Measurements from ENCODE around the gene TRPC6.
A peak's percentile ranks its signal among the peaks of the same experiment; 100 is the strongest.

Gene TRPC6

DNA sequence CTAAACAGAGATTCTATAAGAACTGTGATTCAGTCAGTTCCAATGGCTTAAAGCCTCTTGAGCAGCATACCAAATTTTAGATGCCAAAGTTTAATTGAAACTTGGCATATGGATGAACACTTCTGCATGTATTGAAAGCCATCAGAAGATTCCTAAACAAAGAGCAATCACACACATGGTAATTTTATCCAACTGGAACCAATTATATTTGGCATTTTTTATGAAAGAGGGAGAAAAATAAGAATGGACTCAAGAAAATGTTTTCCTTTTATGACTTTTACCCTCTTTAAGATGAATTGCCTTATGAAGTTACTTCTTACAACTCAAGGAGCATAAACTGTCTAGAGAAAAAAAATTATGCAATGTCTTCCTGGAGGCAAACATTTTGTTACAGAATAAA lies 7.4 kb downstream of the TRPC6 start:
- H3K79me2 ChIP-seq (ENCODE audit: control insufficient read depth, low read length) = no peaks in the 10 kb centered on the region
- H3K4me1 ChIP-seq (ENCODE audit: control insufficient read depth, low read length) = peaks cover 16% of the 10 kb centered on the region
- TF ChIP-seq EZH2phosphoT487 (IDR thresholded peaks at IDR 0.05; ENCODE audit: borderline replicate concordance, low read length) = no peak
- no peak for TF ChIP-seq CTCF (IDR thresholded peaks at IDR 0.05; ENCODE audit: low read depth, low read length, poor library complexity, severe bottlenecking)
- H3K4me2 ChIP-seq (ENCODE audit: low read length) = no peak overlapping the region
- no peaks in the 10 kb centered on the region for H4K20me1 ChIP-seq (ENCODE audit: control insufficient read depth, insufficient read depth, low read depth, low read length)
- H3K9me2 ChIP-seq (replicated peaks; ENCODE audit: control insufficient read depth, low read length) = no peaks in the 10 kb centered on the region
- peaks cover 7% of the 10 kb centered on the region; the same call in 1 of the 2 replicates for H3K9me3 ChIP-seq (ENCODE audit: control insufficient read depth, insufficient read depth, low read length)
- no peaks in the 10 kb centered on the region for H3K36me3 ChIP-seq (ENCODE audit: control insufficient read depth, low read length)
- H3K27me3 ChIP-seq (ENCODE audit: control insufficient read depth, low read length) = no peaks in the 10 kb centered on the region
- no peak overlapping the region for H3K27ac ChIP-seq (ENCODE audit: low read depth, low read length)
- no peaks in the 10 kb centered on the region for H3F3A ChIP-seq (ENCODE audit: control insufficient read depth, insufficient read depth)
- no peak overlapping the region for H3K4me3 ChIP-seq (ENCODE audit: low read length)

GRCh38 chr11:101574886-101575285 lies 8.9 kb downstream of the TRPC6 start:
- Histone ChIP-seq H3K27me3 (ENCODE audit: control insufficient read depth, low read length) (no peaks in the 10 kb centered on the region), H3K79me2 (ENCODE audit: control insufficient read depth, low read length) (no peaks in the 10 kb centered on the region), H3K9me3 (ENCODE audit: control insufficient read depth, insufficient read depth, low read length) (peaks cover 7% of the 10 kb centered on the region; the same call in 1 of the 2 replicates), H4K20me1 (ENCODE audit: control insufficient read depth, insufficient read depth, low read depth, low read length) (no peaks in the 10 kb centered on the region), H3K9me2 (replicated peaks; ENCODE audit: control insufficient read depth, low read length) (no peaks in the 10 kb centered on the region), H3K27ac (ENCODE audit: low read depth, low read length) (no peak overlapping the region), H3K36me3 (ENCODE audit: control insufficient read depth, low read length) (no peaks in the 10 kb centered on the region), H3K4me2 (ENCODE audit: low read length) (peak overlapping the region; percentile 9), H3K4me1 (ENCODE audit: control insufficient read depth, low read length) (peaks cover 16% of the 10 kb centered on the region), H3F3A (ENCODE audit: control insufficient read depth, insufficient read depth) (no peaks in the 10 kb centered on the region), H3K4me3 (ENCODE audit: low read length) (no peak overlapping the region)
- TF ChIP-seq CTCF (IDR thresholded peaks at IDR 0.05; ENCODE audit: low read depth, low read length, poor library complexity, severe bottlenecking) (no peak), EZH2phosphoT487 (IDR thresholded peaks at IDR 0.05; ENCODE audit: borderline replicate concordance, low read length) (no peak)

- H3K4me2 ChIP-seq (ENCODE audit: low read length) = no peak overlapping the region
- no peaks in the 10 kb centered on the region for H3K27me3 ChIP-seq (ENCODE audit: control insufficient read depth, low read length)
- no peaks in the 10 kb centered on the region for H3K79me2 ChIP-seq (ENCODE audit: control insufficient read depth, low read length)
- H3K9me2 ChIP-seq (replicated peaks; ENCODE audit: control insufficient read depth, low read length) = no peaks in the 10 kb centered on the region
- TF ChIP-seq EZH2phosphoT487 (IDR thresholded peaks at IDR 0.05; ENCODE audit: borderline replicate concordance, low read length) (no peak), CTCF (IDR thresholded peaks at IDR 0.05; ENCODE audit: low read depth, low read length, poor library complexity, severe bottlenecking) (no peak)
- H3K27ac ChIP-seq (ENCODE audit: low read depth, low read length) = no peak overlapping the region
- no peaks in the 10 kb centered on the region for H3K4me1 ChIP-seq (ENCODE audit: control insufficient read depth, low read length)
- H3K9me3 ChIP-seq (ENCODE audit: control insufficient read depth, insufficient read depth, low read length) = no peaks in the 10 kb centered on the region
- no peaks in the 10 kb centered on the region for H3F3A ChIP-seq (ENCODE audit: control insufficient read depth, insufficient read depth)
- H4K20me1 ChIP-seq (ENCODE audit: control insufficient read depth, insufficient read depth, low read depth, low read length) = no peaks in the 10 kb centered on the region
- no peak overlapping the region for H3K4me3 ChIP-seq (ENCODE audit: low read length)
- H3K36me3 ChIP-seq (ENCODE audit: control insufficient read depth, low read length) = no peaks in the 10 kb centered on the region
Measured at GRCh38 chr11:101567071-101567470, 16.7 kb downstream of the TRPC6 start.

GRCh38 chr11:101566626-101567025 lies 17.2 kb downstream of the TRPC6 start:
- no peaks in the 10 kb centered on the region for H3K9me3 ChIP-seq (ENCODE audit: control insufficient read depth, insufficient read depth, low read length)
- H3F3A ChIP-seq (ENCODE audit: control insufficient read depth, insufficient read depth) = no peaks in the 10 kb centered on the region
- no peaks in the 10 kb centered on the region for H3K4me1 ChIP-seq (ENCODE audit: control insufficient read depth, low read length)
- no peaks in the 10 kb centered on the region for H3K36me3 ChIP-seq (ENCODE audit: control insufficient read depth, low read length)
- no peak overlapping the region for H3K27ac ChIP-seq (ENCODE audit: low read depth, low read length)
- H3K27me3 ChIP-seq (ENCODE audit: control insufficient read depth, low read length) = no peaks in the 10 kb centered on the region
- no peaks in the 10 kb centered on the region for H4K20me1 ChIP-seq (ENCODE audit: control insufficient read depth, insufficient read depth, low read depth, low read length)
- no peak overlapping the region for H3K4me2 ChIP-seq (ENCODE audit: low read length)
- H3K9me2 ChIP-seq (replicated peaks; ENCODE audit: control insufficient read depth, low read length) = no peaks in the 10 kb centered on the region
- TF ChIP-seq CTCF (IDR thresholded peaks at IDR 0.05; ENCODE audit: low read depth, low read length, poor library complexity, severe bottlenecking) = no peak
- no peak for TF ChIP-seq EZH2phosphoT487 (IDR thresholded peaks at IDR 0.05; ENCODE audit: borderline replicate concordance, low read length)
- H3K79me2 ChIP-seq (ENCODE audit: control insufficient read depth, low read length) = no peaks in the 10 kb centered on the region
- no peak overlapping the region for H3K4me3 ChIP-seq (ENCODE audit: low read length)
